ENCODE measurements around the gene ITGA3.

GRCh38 chr17:50118828-50119218 is 62.9 kb downstream of the ITGA3 start:
- TF ChIP-seq YY1 (IDR thresholded peaks at IDR 0.05; ENCODE audit: low read depth) (no peak), RCOR1 (IDR thresholded peaks at IDR 0.05; ENCODE audit: low read length) (no peak), SIN3A (IDR thresholded peaks at IDR 0.05; ENCODE audit: borderline replicate concordance, low read depth, low read length) (no peak), CTCF (IDR thresholded peaks at IDR 0.05) (no peak), MAX (IDR thresholded peaks at IDR 0.05; ENCODE audit: low read depth) (no peak), JUND (IDR thresholded peaks at IDR 0.05) (no peak)
